Measurements from ENCODE around the gene MAML3. TPM values are rescaled to one million over a fixed set of nuclear protein-coding genes. Genes with fewer than 3 reads are reported as not detected.
A peak's percentile ranks its signal among the peaks of the same experiment; 100 is the strongest.

The MAML3 gene
- total and polyA plus RNA-seq, 9 donors = 11.1 to 23.8 (median 14.9) TPM

GRCh38 chr4:140102421-140102820, 51.6 kb downstream of the MAML3 start:
- Histone ChIP-seq H3K27ac (no peak overlapping the region), H3K9me3 (no peaks in the 10 kb centered on the region), H3K36me3 (no peaks in the 10 kb centered on the region), H3K4me3 (no peak overlapping the region), H3K27me3 (no peaks in the 10 kb centered on the region), H3K4me1 (ENCODE audit: insufficient read depth) (peaks cover 7% of the 10 kb centered on the region)
- 61 to 94% (median 92%) methylated on average over 3 of the region's 3 CpGs for WGBS, 3 donors
- intact Hi-C loops (cut with DNase I) = no loop called here
- TF ChIP-seq CTCF (IDR thresholded peaks at IDR 0.05) (no peak), EP300 (IDR thresholded peaks at IDR 0.05) (no peak), POLR2A (IDR thresholded peaks at IDR 0.05) (no peak)
- no peak for DNase-seq

GRCh38 chr4:140100771-140101170, 53.2 kb downstream of the MAML3 start:
- WGBS, 3 donors = 99 to 100% (median 99%) methylated on average over 3 of the region's 3 CpGs
- DNase-seq = no peak
- H3K9me3 ChIP-seq = no peaks in the 10 kb centered on the region
- no peak overlapping the region for H3K27ac ChIP-seq
- no peaks in the 10 kb centered on the region for H3K27me3 ChIP-seq
- intact Hi-C loops (cut with DNase I) = no loop called here
- TF ChIP-seq POLR2A (IDR thresholded peaks at IDR 0.05) = no peak
- no peak for TF ChIP-seq CTCF (IDR thresholded peaks at IDR 0.05)
- no peak for TF ChIP-seq EP300 (IDR thresholded peaks at IDR 0.05)
- no peaks in the 10 kb centered on the region for H3K36me3 ChIP-seq
- peaks cover 12% of the 10 kb centered on the region for H3K4me1 ChIP-seq (ENCODE audit: insufficient read depth)
- no peak overlapping the region for H3K4me3 ChIP-seq

- no peaks in the 10 kb centered on the region for H3K9me3 ChIP-seq
- no peaks in the 10 kb centered on the region for H3K36me3 ChIP-seq
- peaks cover 12% of the 10 kb centered on the region for H3K4me1 ChIP-seq (ENCODE audit: insufficient read depth)
- 59 to 78% (median 67%) methylated on average over 7 of the region's 7 CpGs for WGBS, 3 donors
- no peak for TF ChIP-seq CTCF (IDR thresholded peaks at IDR 0.05)
- no peak for TF ChIP-seq POLR2A (IDR thresholded peaks at IDR 0.05)
- no peak for TF ChIP-seq EP300 (IDR thresholded peaks at IDR 0.05)
- H3K27ac ChIP-seq = no peak overlapping the region
- intact Hi-C loops (cut with DNase I) = no loop called here
- no peak for DNase-seq
- H3K4me3 ChIP-seq = no peak overlapping the region
- no peaks in the 10 kb centered on the region for H3K27me3 ChIP-seq
Measured at GRCh38 chr4:140099983-140100382, 54.0 kb downstream of the MAML3 start.

GRCh38 chr4:140098455-140099160, 55.4 kb downstream of the MAML3 start:
- Histone ChIP-seq H3K27me3 (no peaks in the 10 kb centered on the region), H3K4me3 (peak overlapping the region; percentile 4), H3K36me3 (no peaks in the 10 kb centered on the region), H3K9me3 (no peaks in the 10 kb centered on the region), H3K27ac (peak overlapping the region in 1 of 2 donors; percentile 31), H3K4me1 (ENCODE audit: insufficient read depth) (peaks cover 14% of the 10 kb centered on the region)
- TF ChIP-seq POLR2A (IDR thresholded peaks at IDR 0.05) (no peak), CTCF (IDR thresholded peaks at IDR 0.05) (no peak), EP300 (IDR thresholded peaks at IDR 0.05) (no peak)
- WGBS, 3 donors = 45 to 55% (median 54%) methylated on average over 7 of the region's 7 CpGs
- intact Hi-C loops (cut with DNase I) = no loop called here
- no peak for DNase-seq
